Measurements from ENCODE around the gene NOP16. TPM values are rescaled to one million over a fixed set of nuclear protein-coding genes. Genes with fewer than 3 reads are reported as not detected.

Gene NOP16
- total RNA-seq, 1 donor from 2014 or later: 46.3 TPM

DNA sequence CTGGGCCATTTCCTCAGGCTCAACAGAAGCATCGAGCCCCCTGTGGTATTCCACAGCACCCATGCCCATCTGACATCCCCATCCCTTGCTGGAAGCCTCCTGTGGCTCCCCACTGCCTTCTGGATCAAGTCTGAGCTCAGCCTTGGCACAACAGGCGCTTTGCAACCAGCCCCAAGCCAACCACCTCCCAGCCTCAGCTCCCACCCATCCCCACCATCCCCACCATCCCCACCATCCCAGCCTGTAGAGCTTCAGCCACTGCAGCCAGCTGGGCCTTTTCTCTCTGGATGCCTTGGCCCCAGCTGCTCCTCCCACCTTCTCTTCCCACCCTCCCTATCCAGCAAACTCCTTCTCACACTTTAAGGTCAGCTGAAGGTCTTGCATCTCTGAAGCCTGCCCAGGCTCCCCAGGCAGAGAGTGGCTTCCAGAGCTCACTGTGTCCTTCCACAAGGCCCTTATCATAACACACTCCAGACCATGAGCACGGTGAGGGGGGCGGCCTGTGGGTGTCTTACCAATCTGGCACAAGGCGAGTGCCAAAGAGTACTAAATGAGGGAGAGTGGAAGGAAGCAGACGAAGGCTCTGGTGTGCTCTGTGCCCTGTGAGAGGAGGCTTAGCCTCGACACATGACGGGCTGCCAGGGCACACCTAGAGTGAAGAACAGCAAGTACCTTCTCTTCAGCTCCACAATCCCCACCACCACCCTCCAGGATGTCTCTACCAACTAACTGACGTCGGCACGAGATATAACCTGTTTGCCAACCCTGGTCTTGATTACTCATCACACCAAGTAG, 6.7 kb upstream of the NOP16 start:
- no peak overlapping the region for H3K27ac ChIP-seq (ENCODE audit: low read depth, low read length)
- Mint-ChIP-seq H3K27ac (ENCODE audit: unreplicated experiment) (peak overlapping the region; percentile 69), H3K27me3 (ENCODE audit: low read depth, unreplicated experiment) (no peaks in the 10 kb centered on the region), H3K4me3 (ENCODE audit: unreplicated experiment) (peak overlapping the region; percentile 60), H3K36me3 (ENCODE audit: low read depth, unreplicated experiment) (peaks cover 9% of the 10 kb centered on the region), H3K9me3 (ENCODE audit: unreplicated experiment) (no peaks in the 10 kb centered on the region), H3K4me1 (ENCODE audit: low read depth, unreplicated experiment) (peaks cover 9% of the 10 kb centered on the region)
- TF ChIP-seq, protein P1, sequence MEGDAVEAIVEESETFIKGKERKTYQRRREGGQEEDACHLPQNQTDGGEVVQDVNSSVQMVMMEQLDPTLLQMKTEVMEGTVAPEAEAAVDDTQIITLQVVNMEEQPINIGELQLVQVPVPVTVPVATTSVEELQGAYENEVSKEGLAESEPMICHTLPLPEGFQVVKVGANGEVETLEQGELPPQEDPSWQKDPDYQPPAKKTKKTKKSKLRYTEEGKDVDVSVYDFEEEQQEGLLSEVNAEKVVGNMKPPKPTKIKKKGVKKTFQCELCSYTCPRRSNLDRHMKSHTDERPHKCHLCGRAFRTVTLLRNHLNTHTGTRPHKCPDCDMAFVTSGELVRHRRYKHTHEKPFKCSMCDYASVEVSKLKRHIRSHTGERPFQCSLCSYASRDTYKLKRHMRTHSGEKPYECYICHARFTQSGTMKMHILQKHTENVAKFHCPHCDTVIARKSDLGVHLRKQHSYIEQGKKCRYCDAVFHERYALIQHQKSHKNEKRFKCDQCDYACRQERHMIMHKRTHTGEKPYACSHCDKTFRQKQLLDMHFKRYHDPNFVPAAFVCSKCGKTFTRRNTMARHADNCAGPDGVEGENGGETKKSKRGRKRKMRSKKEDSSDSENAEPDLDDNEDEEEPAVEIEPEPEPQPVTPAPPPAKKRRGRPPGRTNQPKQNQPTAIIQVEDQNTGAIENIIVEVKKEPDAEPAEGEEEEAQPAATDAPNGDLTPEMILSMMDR (IDR thresholded peaks at IDR 0.05; ENCODE audit: insufficient read depth, low read depth, low read length): no peak
- TF ChIP-seq EZH2 (IDR thresholded peaks at IDR 0.05; ENCODE audit: insufficient read depth, low read length): no peak
- H3K27me3 ChIP-seq (ENCODE audit: insufficient read depth, low read length): no peaks in the 10 kb centered on the region
- no peak overlapping the region for H2AFZ ChIP-seq (ENCODE audit: low read depth, low read length)
- no peaks in the 10 kb centered on the region for H3K4me1 ChIP-seq (ENCODE audit: insufficient read depth, low read length)
- H4K20me1 ChIP-seq (ENCODE audit: insufficient read depth, low read length): no peaks in the 10 kb centered on the region
- no peak overlapping the region for H3K4me2 ChIP-seq (ENCODE audit: low read length)
- peaks cover 5% of the 10 kb centered on the region for H3K79me2 ChIP-seq (ENCODE audit: insufficient read depth, low read length)
- peaks cover 4% of the 10 kb centered on the region for H3K36me3 ChIP-seq (ENCODE audit: insufficient read depth, low read length)
- FAIRE-seq (no peak), DNase-seq (ENCODE audit: low read depth) (no peak)
- no peak overlapping the region for H3K4me3 ChIP-seq (ENCODE audit: insufficient read depth, low read depth, low read length)
- no peaks in the 10 kb centered on the region for H3K9me3 ChIP-seq (ENCODE audit: insufficient read depth, low read depth, low read length)
- H3K9ac ChIP-seq (ENCODE audit: low read length): no peak overlapping the region

DNA sequence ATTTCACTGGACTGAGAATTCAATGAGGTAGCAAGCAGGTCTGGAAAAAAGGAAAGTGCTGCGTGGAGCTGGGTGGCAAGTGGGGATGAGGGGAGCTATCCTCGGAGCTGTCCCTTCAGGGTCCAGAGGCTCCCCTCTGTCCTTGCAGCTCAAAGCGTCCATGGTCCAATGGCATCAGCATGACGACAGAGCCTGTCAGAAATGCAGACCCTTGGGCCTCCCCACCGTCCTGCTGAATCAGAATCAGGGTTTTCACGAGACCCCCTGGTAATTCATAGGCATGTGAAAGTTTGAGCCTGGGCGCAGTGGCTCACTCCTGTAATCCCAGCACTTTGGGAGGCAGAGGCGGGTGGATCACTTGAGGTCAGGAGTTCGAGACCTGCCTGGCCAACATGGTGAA, 5.7 kb upstream of the NOP16 start:
- H3K9ac ChIP-seq (ENCODE audit: low read length): no peak overlapping the region
- no peak for TF ChIP-seq EZH2 (IDR thresholded peaks at IDR 0.05; ENCODE audit: insufficient read depth, low read length)
- TF ChIP-seq, protein P1 (IDR thresholded peaks at IDR 0.05; ENCODE audit: insufficient read depth, low read depth, low read length): no peak
- Mint-ChIP-seq H3K27ac (ENCODE audit: unreplicated experiment) (no peak overlapping the region), H3K4me1 (ENCODE audit: low read depth, unreplicated experiment) (peaks cover 12% of the 10 kb centered on the region), H3K36me3 (ENCODE audit: low read depth, unreplicated experiment) (peaks cover 8% of the 10 kb centered on the region), H3K27me3 (ENCODE audit: low read depth, unreplicated experiment) (no peaks in the 10 kb centered on the region), H3K4me3 (ENCODE audit: unreplicated experiment) (no peak overlapping the region), H3K9me3 (ENCODE audit: unreplicated experiment) (no peaks in the 10 kb centered on the region)
- peaks cover 3% of the 10 kb centered on the region for H3K4me1 ChIP-seq (ENCODE audit: insufficient read depth, low read length)
- FAIRE-seq: no peak
- peaks cover 4% of the 10 kb centered on the region for H3K36me3 ChIP-seq (ENCODE audit: insufficient read depth, low read length)
- no peak overlapping the region for H3K4me3 ChIP-seq (ENCODE audit: insufficient read depth, low read depth, low read length)
- no peak overlapping the region for H3K4me2 ChIP-seq (ENCODE audit: low read length)
- no peaks in the 10 kb centered on the region for H3K27me3 ChIP-seq (ENCODE audit: insufficient read depth, low read length)
- H3K9me3 ChIP-seq (ENCODE audit: insufficient read depth, low read depth, low read length): no peaks in the 10 kb centered on the region
- H4K20me1 ChIP-seq (ENCODE audit: insufficient read depth, low read length): no peaks in the 10 kb centered on the region
- H3K27ac ChIP-seq (ENCODE audit: low read depth, low read length): no peak overlapping the region
- DNase-seq (ENCODE audit: low read depth): no peak
- H2AFZ ChIP-seq (ENCODE audit: low read depth, low read length): no peak overlapping the region
- peaks cover 10% of the 10 kb centered on the region for H3K79me2 ChIP-seq (ENCODE audit: insufficient read depth, low read length)

DNA sequence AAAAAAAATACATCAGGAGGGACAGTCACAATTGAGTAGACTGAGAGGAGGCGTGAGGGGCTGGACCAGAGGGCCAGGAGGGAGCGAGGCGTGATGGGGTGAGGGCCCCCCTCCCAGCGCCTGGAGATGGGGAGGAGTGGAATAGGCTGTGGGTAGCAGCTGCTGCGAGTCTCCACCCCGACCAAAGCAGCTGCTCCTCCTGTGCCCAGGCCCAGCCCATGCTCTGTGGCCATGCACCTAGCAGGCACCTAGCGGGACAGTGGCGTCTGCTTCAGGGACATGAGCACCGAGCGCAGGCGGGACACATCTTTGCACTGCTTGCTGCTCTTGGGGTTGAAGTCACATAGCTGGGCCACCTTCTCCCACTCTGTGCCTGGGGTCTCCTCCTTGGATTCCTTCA, 4.1 kb upstream of the NOP16 start:
- FAIRE-seq (no peak), DNase-seq (ENCODE audit: low read depth) (no peak)
- Histone ChIP-seq H3K9me3 (ENCODE audit: insufficient read depth, low read depth, low read length) (no peaks in the 10 kb centered on the region), H3K36me3 (ENCODE audit: insufficient read depth, low read length) (peaks cover 4% of the 10 kb centered on the region), H3K27ac (ENCODE audit: low read depth, low read length) (no peak overlapping the region), H3K4me1 (ENCODE audit: insufficient read depth, low read length) (peaks cover 4% of the 10 kb centered on the region), H3K27me3 (ENCODE audit: insufficient read depth, low read length) (no peaks in the 10 kb centered on the region), H3K79me2 (ENCODE audit: insufficient read depth, low read length) (peaks cover 20% of the 10 kb centered on the region), H3K9ac (ENCODE audit: low read length) (no peak overlapping the region), H2AFZ (ENCODE audit: low read depth, low read length) (no peak overlapping the region), H4K20me1 (ENCODE audit: insufficient read depth, low read length) (peaks cover 4% of the 10 kb centered on the region), H3K4me2 (ENCODE audit: low read length) (no peak overlapping the region), H3K4me3 (ENCODE audit: insufficient read depth, low read depth, low read length) (no peak overlapping the region)
- TF ChIP-seq EZH2 (IDR thresholded peaks at IDR 0.05; ENCODE audit: insufficient read depth, low read length): no peak
- TF ChIP-seq, protein P1 (IDR thresholded peaks at IDR 0.05; ENCODE audit: insufficient read depth, low read depth, low read length): no peak
- Mint-ChIP-seq H3K4me1 (ENCODE audit: low read depth, unreplicated experiment) (peaks cover 12% of the 10 kb centered on the region), H3K4me3 (ENCODE audit: unreplicated experiment) (no peak overlapping the region), H3K36me3 (ENCODE audit: low read depth, unreplicated experiment) (peaks cover 9% of the 10 kb centered on the region), H3K27me3 (ENCODE audit: low read depth, unreplicated experiment) (no peaks in the 10 kb centered on the region), H3K27ac (ENCODE audit: unreplicated experiment) (no peak overlapping the region), H3K9me3 (ENCODE audit: unreplicated experiment) (no peaks in the 10 kb centered on the region)
